HG03354 (cell line): Measurements from ENCODE around the gene TCEANC2.
"Not testable (repeated sequence)": the region's sequence is repeated elsewhere in the genome, so short reads cannot be mapped to it uniquely, and the experiment has no call there.

ENCODE experiments used
- ATAC-seq: cut with Tn5 transposase; IDR thresholded peaks from one replicate; pipeline ENCODE4 v1.9.1; 2021; ENCODE audit warnings: mild to moderate bottlenecking; ENCODE audit not compliant: unreplicated experiment, poor library complexity, severe bottlenecking

The TCEANC2 gene

GRCh38 chr1:54080598-54081049 is 27.2 kb downstream of the TCEANC2 start:
- no peak for ATAC-seq

DNA sequence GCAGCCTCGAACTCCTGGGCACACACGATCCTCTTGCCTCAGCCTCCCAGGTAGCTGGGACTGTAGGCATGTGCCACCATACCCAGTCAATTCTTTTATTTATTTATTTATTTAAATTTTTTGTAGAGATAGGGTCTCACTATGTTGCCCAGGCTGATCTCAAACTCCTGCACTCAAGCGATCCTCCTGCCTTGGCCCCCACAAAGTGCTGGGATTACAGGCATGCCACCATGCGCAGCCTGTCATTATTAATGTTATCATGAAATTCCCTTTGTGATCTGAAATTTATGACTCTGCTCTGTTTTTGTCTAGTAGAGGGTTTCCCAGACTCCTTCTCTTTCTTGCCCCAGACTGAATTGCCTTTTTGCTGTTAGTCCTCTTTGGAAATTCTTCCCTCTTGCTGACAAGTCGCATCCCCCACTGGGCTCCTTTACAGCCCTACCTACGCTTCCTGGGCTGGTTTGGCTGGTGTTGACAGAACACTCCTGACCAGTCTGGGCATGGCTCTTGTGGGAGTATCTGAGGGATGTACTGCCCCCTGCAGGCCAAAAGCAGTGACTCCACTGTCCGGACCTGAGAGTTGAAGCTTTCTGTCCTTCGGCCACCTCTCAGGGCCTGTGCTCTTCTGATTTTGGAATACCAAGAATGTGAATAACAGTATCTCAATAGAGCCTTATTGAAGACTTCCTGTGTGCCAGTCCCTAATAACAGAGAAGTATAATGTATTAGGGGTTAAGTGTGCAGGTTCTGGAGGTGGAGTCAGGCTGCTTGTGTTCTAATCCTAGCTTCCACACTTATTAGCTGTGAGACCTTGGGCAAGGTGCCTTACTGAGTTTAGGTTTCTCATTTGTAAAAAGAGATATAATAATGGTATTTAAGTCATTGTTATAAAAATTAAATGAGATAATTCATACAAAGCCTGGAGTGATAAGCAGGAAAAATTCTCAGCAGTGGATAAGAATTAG is 28.2 kb downstream of the TCEANC2 start:
- ATAC-seq = peak; percentile 65

GRCh38 chr1:54084794-54085193 is 31.4 kb downstream of the TCEANC2 start:
- no peak for ATAC-seq

DNA sequence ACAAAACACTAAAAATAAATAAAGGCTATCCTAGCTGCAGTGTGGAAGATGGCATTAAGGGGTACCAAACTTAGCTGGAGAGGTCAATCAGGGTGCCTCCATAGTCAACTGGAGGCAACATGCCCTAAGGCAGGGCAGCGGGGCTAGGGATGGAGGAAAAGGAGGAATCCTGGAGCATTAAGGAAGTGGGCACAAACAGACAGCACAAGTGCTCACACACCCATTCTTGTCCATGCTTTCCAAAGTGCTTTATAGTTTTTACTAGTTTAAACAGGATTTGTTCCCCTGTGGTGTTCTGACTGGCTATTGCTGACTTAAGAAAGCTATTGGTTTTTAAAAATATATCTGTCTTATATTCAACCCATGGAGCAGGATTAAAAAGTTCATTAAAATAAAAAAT is 33.3 kb downstream of the TCEANC2 start:
- no peak for ATAC-seq

GRCh38 chr1:54088385-54088784 is 35.0 kb downstream of the TCEANC2 start:
- ATAC-seq = no peak

DNA sequence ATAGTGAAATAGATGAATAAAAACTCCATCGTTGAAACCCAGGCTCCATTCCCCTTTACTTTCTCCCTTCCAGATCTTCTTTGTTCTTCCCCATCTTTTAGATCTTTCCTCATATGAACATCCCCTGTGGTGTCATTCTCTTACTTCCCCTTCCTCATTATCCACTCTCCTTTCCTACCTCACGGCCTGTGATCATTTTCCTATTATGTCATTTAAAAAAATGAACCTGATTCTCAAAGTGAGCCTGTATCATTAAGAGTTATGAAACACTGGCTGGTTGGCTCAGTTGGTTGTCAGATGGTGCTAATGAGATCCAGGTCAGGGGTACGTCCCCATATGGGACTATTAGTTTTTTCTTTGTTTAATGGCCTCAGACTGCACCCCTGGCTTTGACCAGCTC is 38.3 kb downstream of the TCEANC2 start:
- no peak for ATAC-seq

- no peak for ATAC-seq
Observed at GRCh38 chr1:54094001-54094729, 40.8 kb downstream of the TCEANC2 start.

GRCh38 chr1:54094730-54095105 is 41.3 kb downstream of the TCEANC2 start:
- not testable (repeated sequence) for ATAC-seq

DNA sequence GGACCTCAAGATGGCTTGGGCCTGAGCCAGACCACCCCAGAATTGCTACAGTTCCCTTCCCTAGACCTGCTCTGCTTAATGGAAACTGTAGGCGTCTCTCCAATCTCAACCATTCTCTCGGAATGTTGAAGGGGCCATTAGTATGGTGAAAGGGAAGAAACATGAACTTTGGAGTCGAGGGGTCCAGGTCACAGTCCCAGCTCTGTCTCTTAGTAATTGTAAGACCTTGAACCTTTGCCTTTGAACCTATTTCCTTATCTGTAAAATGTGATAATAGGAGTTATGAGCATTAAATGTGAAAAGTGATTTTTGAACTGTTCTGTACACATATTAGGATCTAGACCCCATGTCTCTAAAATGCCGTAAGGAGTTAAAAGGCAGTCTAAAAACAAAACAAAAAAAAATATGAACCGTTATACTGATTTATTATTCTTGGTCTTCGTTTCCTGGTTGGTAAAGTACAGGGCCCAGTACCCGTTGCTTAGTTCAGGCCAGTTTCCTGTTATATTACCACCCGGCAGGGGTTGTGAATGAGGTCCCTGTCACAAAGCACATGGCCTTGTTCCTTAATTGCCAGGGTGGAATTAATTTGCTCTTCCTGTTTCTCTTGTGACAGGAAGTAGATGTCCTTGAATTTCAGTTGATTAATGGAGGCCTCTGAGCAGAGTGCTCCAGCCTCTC is 42.3 kb downstream of the TCEANC2 start:
- ATAC-seq = no peak

GRCh38 chr1:54096227-54096876 is 42.9 kb downstream of the TCEANC2 start:
- no peak for ATAC-seq

- no peak for ATAC-seq
Observed at GRCh38 chr1:54096877-54097240, 43.5 kb downstream of the TCEANC2 start.

DNA sequence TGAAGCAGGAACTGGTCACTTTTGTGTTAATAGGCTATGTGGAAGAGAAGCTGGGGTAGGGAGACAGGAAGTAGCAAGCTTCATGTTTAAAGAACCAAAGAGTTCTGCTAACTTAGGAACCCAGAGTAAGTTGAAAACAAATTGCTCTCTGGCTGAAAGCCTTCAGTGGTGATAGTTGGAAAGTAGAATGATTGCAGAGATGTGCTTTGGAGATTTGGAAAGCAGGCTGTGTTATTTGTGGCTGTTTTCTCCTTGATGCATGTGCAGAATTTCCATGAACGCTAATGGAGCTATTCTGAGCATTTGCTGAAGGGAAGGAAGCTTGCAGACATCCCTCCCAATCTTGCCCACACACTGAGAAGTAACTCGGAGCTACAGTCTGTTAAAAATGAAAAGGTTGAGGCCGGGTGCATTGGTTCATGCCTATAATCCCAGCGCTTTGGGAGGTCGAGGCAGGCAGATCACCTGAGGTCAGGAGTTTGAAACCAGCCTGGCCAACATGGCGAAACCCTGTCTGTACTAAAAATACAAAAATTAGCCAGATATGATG is 45.7 kb downstream of the TCEANC2 start:
- ATAC-seq = no peak

DNA sequence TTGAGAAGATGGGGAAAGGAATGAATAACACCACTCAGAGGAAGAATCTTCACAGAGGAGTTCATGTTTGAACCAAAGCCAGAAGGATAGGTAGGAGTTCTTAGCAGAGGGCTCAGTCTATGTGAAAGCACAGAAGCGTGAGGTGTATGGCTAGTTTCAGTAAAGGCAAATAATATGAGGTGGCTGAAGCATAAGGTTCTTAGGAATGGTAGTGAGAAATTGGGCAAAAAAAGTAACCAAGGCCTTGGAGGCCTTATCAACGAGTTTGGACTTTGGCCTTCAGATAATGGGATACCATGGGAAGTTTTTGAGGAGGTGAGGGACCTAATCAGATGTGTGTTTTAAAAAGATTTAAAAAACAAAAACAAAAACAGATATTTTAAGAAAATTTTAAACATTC is 47.1 kb downstream of the TCEANC2 start:
- ATAC-seq = no peak

- no peak for ATAC-seq
Observed at GRCh38 chr1:54103414-54103813, 50.0 kb downstream of the TCEANC2 start.

- not testable (repeated sequence) for ATAC-seq
Observed at GRCh38 chr1:54104613-54105012, 51.2 kb downstream of the TCEANC2 start.

GRCh38 chr1:54105080-54105479 is 51.7 kb downstream of the TCEANC2 start:
- ATAC-seq = no peak

GRCh38 chr1:54105736-54106269 is 52.4 kb downstream of the TCEANC2 start:
- no peak for ATAC-seq

- no peak for ATAC-seq
Observed at GRCh38 chr1:54107131-54107530, 53.7 kb downstream of the TCEANC2 start.

DNA sequence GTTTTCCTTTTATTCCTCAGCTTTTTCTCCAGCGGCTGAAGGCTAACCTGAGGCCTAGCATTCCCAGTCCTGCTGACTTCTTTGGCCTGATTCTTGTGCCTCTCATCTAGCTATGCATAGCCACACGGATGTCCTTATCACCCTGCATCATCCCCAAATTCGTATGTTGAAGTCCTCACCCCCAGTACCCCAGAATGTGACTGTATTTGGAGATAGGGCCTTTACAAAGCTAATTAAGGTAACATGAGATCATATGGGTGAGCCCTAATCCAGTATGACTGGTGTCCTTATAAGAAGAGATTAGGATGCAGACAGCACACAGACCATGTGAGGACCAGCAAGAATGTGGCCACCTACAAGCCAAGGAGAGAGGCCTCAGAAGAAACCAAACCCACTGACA is 54.7 kb downstream of the TCEANC2 start:
- no peak for ATAC-seq
